ENCODE results near the gene CTLA4.

The CTLA4 gene

GRCh38 chr2:203830304-203831055, 37.1 kb upstream of the CTLA4 start:
- no peaks in the 10 kb centered on the region for H3F3A ChIP-seq (ENCODE audit: insufficient read depth, low read length)
- H3K27ac ChIP-seq (ENCODE audit: low read length), result no peak overlapping the region
- H4K20me1 ChIP-seq (ENCODE audit: insufficient read depth, low read length), result no peaks in the 10 kb centered on the region
- H3K9me3 ChIP-seq (replicated peaks; ENCODE audit: insufficient read depth, low read length), result no peaks in the 10 kb centered on the region
- H3K4me2 ChIP-seq (ENCODE audit: low read depth, low read length), result no peak overlapping the region
- TF ChIP-seq EZH2phosphoT487 (IDR thresholded peaks at IDR 0.05; ENCODE audit: low read length) (no peak), EZH2 (optimal IDR thresholded peaks at IDR 0.05; ENCODE audit: low read depth, low read length) (no peak), CTCF (IDR thresholded peaks at IDR 0.05; ENCODE audit: low read length) (no peak)
- H3K4me1 ChIP-seq (ENCODE audit: low read length), result no peaks in the 10 kb centered on the region
- H3K27me3 ChIP-seq (replicated peaks; ENCODE audit: insufficient read depth, low read length), result no peaks in the 10 kb centered on the region
- DNase-seq, result no peak
- no peak overlapping the region for H2AFZ ChIP-seq (ENCODE audit: low read length)
- no peaks in the 10 kb centered on the region for H3K79me2 ChIP-seq (ENCODE audit: low read length)
- no peak overlapping the region for H3K9ac ChIP-seq (ENCODE audit: low read length)
- no peaks in the 10 kb centered on the region for H3K9me2 ChIP-seq (replicated peaks; ENCODE audit: insufficient read depth, low read length)
- H3K4me3 ChIP-seq (ENCODE audit: low read length), result no peak overlapping the region
- no peaks in the 10 kb centered on the region for H3K36me3 ChIP-seq (replicated peaks; ENCODE audit: insufficient read depth, low read length)

GRCh38 chr2:203835420-203835819, 32.2 kb upstream of the CTLA4 start:
- Histone ChIP-seq H3K9me2 (replicated peaks; ENCODE audit: insufficient read depth, low read length) (no peaks in the 10 kb centered on the region), H3K27ac (ENCODE audit: low read length) (no peak overlapping the region), H3K4me3 (ENCODE audit: low read length) (no peak overlapping the region), H3K36me3 (replicated peaks; ENCODE audit: insufficient read depth, low read length) (no peaks in the 10 kb centered on the region), H3K9me3 (replicated peaks; ENCODE audit: insufficient read depth, low read length) (no peaks in the 10 kb centered on the region), H3K4me2 (ENCODE audit: low read depth, low read length) (no peak overlapping the region), H3K79me2 (ENCODE audit: low read length) (no peaks in the 10 kb centered on the region), H3F3A (ENCODE audit: insufficient read depth, low read length) (no peaks in the 10 kb centered on the region), H3K27me3 (replicated peaks; ENCODE audit: insufficient read depth, low read length) (no peaks in the 10 kb centered on the region), H3K4me1 (ENCODE audit: low read length) (no peaks in the 10 kb centered on the region), H4K20me1 (ENCODE audit: insufficient read depth, low read length) (no peaks in the 10 kb centered on the region), H2AFZ (ENCODE audit: low read length) (no peak overlapping the region), H3K9ac (ENCODE audit: low read length) (no peak overlapping the region)
- no peak for DNase-seq
- no peak for TF ChIP-seq CTCF (IDR thresholded peaks at IDR 0.05; ENCODE audit: low read length)
- no peak for TF ChIP-seq EZH2 (optimal IDR thresholded peaks at IDR 0.05; ENCODE audit: low read depth, low read length)
- TF ChIP-seq EZH2phosphoT487 (IDR thresholded peaks at IDR 0.05; ENCODE audit: low read length), result no peak

GRCh38 chr2:203835892-203836800, 31.4 kb upstream of the CTLA4 start:
- Histone ChIP-seq H3K9ac (ENCODE audit: low read length) (no peak overlapping the region), H3K36me3 (replicated peaks; ENCODE audit: insufficient read depth, low read length) (no peaks in the 10 kb centered on the region), H3K9me3 (replicated peaks; ENCODE audit: insufficient read depth, low read length) (no peaks in the 10 kb centered on the region), H3K4me3 (ENCODE audit: low read length) (no peak overlapping the region), H3K4me1 (ENCODE audit: low read length) (no peaks in the 10 kb centered on the region), H3K9me2 (replicated peaks; ENCODE audit: insufficient read depth, low read length) (no peaks in the 10 kb centered on the region), H3K27ac (ENCODE audit: low read length) (no peak overlapping the region), H2AFZ (ENCODE audit: low read length) (no peak overlapping the region), H4K20me1 (ENCODE audit: insufficient read depth, low read length) (no peaks in the 10 kb centered on the region), H3K4me2 (ENCODE audit: low read depth, low read length) (no peak overlapping the region), H3K79me2 (ENCODE audit: low read length) (no peaks in the 10 kb centered on the region), H3F3A (ENCODE audit: insufficient read depth, low read length) (no peaks in the 10 kb centered on the region), H3K27me3 (replicated peaks; ENCODE audit: insufficient read depth, low read length) (no peaks in the 10 kb centered on the region)
- no peak for TF ChIP-seq EZH2phosphoT487 (IDR thresholded peaks at IDR 0.05; ENCODE audit: low read length)
- no peak for TF ChIP-seq CTCF (IDR thresholded peaks at IDR 0.05; ENCODE audit: low read length)
- TF ChIP-seq EZH2 (optimal IDR thresholded peaks at IDR 0.05; ENCODE audit: low read depth, low read length), result no peak
- DNase-seq, result no peak
